DMS79 treated with DMSO at 0.1 percent for 48 hours (cell line): ENCODE measurements around the gene SH2B3.
"Not testable (repeated sequence)": the region's sequence is repeated elsewhere in the genome, so short reads cannot be mapped to it uniquely, and the experiment has no call there.

ENCODE experiments used
- DNase-seq: peaks from one replicate; lab custom pipeline; 2025; lab: John Stamatoyannopoulos, UW

SH2B3 gene

GRCh38 chr12:111405859-111406473 lies at the start of gene SH2B3:
TSS of gene SH2B3 (plus strand) at chr12:111405923. CDS start at chr12:111418146, 12,223 bp downstream.
- DNase-seq: no peak

- DNase-seq: no peak
Measured at GRCh38 chr12:111359231-111359913, 46.4 kb upstream of the SH2B3 start.

GRCh38 chr12:111359914-111360276 lies 45.8 kb upstream of the SH2B3 start:
- no peak for DNase-seq

GRCh38 chr12:111360325-111360930 lies 45.3 kb upstream of the SH2B3 start:
- no peak for DNase-seq

- no peak for DNase-seq
Measured at GRCh38 chr12:111361073-111361716, 44.5 kb upstream of the SH2B3 start.

- no peak for DNase-seq
Measured at GRCh38 chr12:111361717-111362576, 43.8 kb upstream of the SH2B3 start.

GRCh38 chr12:111362687-111363475 lies 42.8 kb upstream of the SH2B3 start:
- DNase-seq: no peak

GRCh38 chr12:111363578-111363977 lies 42.1 kb upstream of the SH2B3 start:
- DNase-seq: no peak

GRCh38 chr12:111366075-111366474 lies 39.6 kb upstream of the SH2B3 start:
- DNase-seq: no peak

GRCh38 chr12:111366583-111366982 lies 39.1 kb upstream of the SH2B3 start:
- DNase-seq: no peak

GRCh38 chr12:111367661-111368221 lies 38.0 kb upstream of the SH2B3 start:
- no peak for DNase-seq

GRCh38 chr12:111368291-111368787 lies 37.4 kb upstream of the SH2B3 start:
- no peak for DNase-seq

GRCh38 chr12:111368788-111369495 lies 36.8 kb upstream of the SH2B3 start, which contains the start of gene PHETA1:
TSS of gene PHETA1 (minus strand) at chr12:111369095. CDS start at chr12:111363427, 5,668 bp downstream.
- peak; percentile 62 for DNase-seq

- no peak for DNase-seq
Measured at GRCh38 chr12:111369496-111370220, 36.1 kb upstream of the SH2B3 start.

GRCh38 chr12:111373231-111373630 lies 32.5 kb upstream of the SH2B3 start:
- DNase-seq: not testable (repeated sequence)

GRCh38 chr12:111377440-111377839 lies 28.3 kb upstream of the SH2B3 start:
- no peak for DNase-seq

GRCh38 chr12:111379942-111380554 lies 25.7 kb upstream of the SH2B3 start:
- DNase-seq: no peak

- DNase-seq: no peak
Measured at GRCh38 chr12:111384596-111384995, 21.1 kb upstream of the SH2B3 start.

- no peak for DNase-seq
Measured at GRCh38 chr12:111386885-111387284, 18.8 kb upstream of the SH2B3 start.
